Gastrocnemius medialis (tissue), 4 donors: ENCODE data around the gene TENT5C.

Experiments
- CTCF ChIP-seq, 5 experiments: fragments of 450-650 bp in 3 of 5; fragments of 200-600 bp in 2 of 5; sonication (generic) in 2 of 5; IDR thresholded peaks in 4 of 5; conservative IDR thresholded peaks in 1 of 5; 1 replicate in 4 of 5; 2 replicates in 1 of 5; pipeline ENCODE4 v1.5.1; 2016 to 2019; ENCODE audit warnings: antibody characterized with exemption in 5 of 5, mild to moderate bottlenecking in 3 of 5, moderate library complexity in 3 of 5
- POLR2A ChIP-seq, 2 donors: fragments of 450-650 bp; IDR thresholded peaks; one replicate each; pipeline ENCODE4 v1.6.1; 2017; ENCODE audit warnings: antibody characterized with exemption in 2 of 2, mild to moderate bottlenecking in 2 of 2, moderate library complexity in 2 of 2

DNA sequence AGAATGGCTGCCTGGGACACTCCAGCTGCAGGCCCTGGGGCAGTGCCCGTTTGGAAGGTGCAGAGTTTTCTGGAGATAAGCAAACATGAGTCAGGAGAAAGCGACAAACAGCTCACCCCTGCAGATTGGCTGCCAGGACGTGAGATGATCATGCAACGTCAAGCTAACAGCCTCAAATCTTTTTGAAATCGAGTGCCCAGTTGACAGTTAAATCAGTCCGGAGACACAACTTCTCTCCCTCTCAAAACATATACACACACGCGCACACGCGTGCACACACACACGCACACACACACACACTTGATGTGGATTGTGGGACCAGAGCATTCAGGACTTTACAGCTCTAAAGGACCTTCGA, 49.4 kb downstream of the TENT5C start:
- no peak for TF ChIP-seq CTCF (IDR thresholded peaks at IDR 0.05 in 4 of 5, conservative IDR thresholded peaks at IDR 0.05 in 1 of 5)
- no peak for TF ChIP-seq POLR2A (IDR thresholded peaks at IDR 0.05)
